Fibroblast of skin of abdomen (primary cell): ENCODE measurements around the gene CIDEA.

Source experiments
- DNase-seq: peaks from one replicate; pipeline ENCODE4 v3.0.0-alpha.2; 2013

The CIDEA gene

DNA sequence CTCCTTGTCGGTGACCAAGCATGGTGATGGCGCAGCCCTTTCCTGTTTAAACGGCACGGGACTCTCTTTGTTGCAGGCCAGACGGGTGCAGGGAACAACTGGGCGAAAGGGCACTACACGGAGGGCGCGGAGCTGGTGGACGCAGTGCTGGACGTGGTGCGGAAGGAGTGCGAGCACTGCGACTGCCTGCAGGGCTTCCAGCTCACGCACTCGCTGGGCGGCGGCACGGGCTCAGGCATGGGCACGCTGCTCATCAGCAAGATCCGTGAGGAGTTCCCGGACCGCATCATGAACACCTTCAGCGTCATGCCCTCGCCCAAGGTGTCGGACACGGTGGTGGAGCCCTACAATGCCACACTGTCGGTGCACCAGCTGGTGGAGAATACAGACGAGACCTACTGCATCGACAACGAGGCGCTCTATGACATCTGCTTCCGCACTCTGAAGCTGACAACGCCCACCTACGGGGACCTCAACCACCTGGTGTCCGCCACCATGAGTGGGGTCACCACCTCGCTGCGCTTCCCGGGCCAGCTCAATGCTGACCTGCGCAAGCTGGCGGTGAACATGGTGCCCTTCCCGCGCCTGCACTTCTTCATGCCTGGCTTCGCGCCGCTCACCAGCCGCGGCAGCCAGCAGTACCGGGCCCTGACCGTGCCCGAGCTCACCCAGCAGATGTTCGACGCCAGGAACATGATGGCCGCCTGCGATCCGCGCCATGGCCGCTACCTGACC lies 71.0 kb downstream of the CIDEA start:
- no peak for DNase-seq

DNA sequence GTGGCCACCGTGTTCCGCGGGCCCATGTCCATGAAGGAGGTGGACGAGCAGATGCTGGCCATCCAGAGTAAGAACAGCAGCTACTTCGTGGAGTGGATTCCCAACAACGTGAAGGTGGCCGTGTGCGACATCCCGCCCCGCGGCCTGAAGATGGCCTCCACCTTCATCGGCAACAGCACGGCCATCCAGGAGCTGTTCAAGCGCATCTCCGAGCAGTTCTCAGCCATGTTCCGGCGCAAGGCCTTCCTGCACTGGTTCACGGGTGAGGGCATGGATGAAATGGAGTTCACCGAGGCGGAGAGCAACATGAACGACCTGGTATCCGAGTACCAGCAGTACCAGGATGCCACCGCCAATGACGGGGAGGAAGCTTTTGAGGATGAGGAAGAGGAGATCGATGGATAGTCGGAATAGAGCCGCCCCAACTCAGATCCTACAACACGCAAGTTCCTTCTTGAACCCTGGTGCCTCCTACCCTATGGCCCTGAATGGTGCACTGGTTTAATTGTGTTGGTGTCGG lies 71.6 kb downstream of the CIDEA start:
- DNase-seq = no peak

DNA sequence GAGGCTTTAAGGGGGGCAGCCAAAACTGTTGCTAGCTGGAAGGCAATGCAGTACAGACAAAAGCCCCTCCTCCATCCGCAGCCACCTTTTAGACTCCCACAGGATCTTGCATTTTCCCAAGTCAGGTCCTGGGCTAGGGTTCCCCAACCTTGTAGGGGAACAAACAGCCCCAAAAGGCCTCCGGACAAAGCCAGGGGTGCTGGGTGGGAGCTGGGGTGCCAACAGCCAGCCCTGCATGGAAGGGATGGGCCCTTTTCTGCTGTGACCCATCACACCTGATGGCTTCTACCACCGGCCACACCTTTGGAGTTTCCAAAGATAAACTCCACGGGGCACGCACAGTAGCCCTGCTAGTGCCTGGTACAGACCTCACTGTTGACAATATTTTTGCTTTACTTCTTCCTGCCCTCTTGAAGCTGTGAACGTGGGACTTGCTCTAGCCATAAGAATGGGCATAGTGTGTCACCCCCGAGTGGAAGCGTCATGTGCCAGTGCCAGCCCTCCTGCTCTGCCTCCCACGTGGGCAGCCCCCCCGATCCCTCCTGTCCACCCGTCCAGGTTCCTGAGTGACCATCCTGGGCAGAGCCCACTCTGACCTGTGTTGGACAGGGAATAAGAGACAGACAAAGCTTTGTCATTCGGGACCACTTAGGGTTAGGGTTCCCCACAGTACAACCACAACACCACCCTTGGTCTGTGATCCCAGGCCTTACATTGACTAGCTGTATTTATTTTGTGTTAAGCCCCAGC lies 72.7 kb downstream of the CIDEA start:
- no peak for DNase-seq
